GM12801 (cell line): ENCODE measurements around the gene NRSN2.

ENCODE experiments used
- TF ChIP-seq, protein P1 (sequence below): IDR thresholded peaks from one replicate; pipeline ENCODE4 v1.5.1; 2011; ENCODE audit warnings: control low read depth; ENCODE audit not compliant: insufficient read length; ENCODE audit errors: extremely low read depth

NRSN2 gene

DNA sequence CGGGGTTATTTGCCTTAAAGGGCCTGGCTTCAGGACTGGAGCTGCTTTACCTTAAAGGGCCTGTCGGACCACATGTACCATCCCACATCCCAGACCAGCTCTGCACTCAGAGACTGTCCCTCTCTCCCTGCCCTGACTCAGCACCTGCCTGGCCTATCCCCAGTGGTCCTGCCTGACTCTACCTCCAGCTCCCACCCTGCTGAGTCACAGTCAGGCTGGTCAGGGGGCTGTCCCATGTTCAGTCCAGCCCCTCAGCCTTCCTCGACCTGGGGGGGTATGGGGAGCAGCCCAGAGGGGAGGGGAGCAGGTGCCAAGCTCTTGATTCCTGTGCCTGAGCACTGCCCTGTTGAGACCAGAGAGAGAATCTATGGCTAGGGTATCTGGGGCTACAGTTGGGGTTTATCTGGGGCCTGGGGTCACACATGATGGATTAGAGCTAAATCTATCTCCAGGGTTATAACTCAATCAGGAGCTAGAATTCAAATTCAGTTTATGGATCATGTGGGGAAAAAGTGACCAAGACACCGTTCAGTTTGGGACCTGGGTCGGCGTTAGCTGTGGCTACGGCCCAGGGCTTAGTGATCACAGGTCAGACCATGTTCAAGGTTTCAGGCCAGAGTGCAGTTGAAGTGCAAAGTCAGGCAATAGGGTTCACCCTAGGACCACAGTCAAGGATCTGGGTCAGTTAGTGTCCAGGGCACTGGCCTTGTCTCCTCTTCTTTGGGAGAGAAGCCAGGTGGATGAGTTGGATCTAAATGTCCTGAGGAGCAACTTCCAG, 24.3 kb downstream of the NRSN2 start:
- TF ChIP-seq, protein P1, sequence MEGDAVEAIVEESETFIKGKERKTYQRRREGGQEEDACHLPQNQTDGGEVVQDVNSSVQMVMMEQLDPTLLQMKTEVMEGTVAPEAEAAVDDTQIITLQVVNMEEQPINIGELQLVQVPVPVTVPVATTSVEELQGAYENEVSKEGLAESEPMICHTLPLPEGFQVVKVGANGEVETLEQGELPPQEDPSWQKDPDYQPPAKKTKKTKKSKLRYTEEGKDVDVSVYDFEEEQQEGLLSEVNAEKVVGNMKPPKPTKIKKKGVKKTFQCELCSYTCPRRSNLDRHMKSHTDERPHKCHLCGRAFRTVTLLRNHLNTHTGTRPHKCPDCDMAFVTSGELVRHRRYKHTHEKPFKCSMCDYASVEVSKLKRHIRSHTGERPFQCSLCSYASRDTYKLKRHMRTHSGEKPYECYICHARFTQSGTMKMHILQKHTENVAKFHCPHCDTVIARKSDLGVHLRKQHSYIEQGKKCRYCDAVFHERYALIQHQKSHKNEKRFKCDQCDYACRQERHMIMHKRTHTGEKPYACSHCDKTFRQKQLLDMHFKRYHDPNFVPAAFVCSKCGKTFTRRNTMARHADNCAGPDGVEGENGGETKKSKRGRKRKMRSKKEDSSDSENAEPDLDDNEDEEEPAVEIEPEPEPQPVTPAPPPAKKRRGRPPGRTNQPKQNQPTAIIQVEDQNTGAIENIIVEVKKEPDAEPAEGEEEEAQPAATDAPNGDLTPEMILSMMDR: no peak

DNA sequence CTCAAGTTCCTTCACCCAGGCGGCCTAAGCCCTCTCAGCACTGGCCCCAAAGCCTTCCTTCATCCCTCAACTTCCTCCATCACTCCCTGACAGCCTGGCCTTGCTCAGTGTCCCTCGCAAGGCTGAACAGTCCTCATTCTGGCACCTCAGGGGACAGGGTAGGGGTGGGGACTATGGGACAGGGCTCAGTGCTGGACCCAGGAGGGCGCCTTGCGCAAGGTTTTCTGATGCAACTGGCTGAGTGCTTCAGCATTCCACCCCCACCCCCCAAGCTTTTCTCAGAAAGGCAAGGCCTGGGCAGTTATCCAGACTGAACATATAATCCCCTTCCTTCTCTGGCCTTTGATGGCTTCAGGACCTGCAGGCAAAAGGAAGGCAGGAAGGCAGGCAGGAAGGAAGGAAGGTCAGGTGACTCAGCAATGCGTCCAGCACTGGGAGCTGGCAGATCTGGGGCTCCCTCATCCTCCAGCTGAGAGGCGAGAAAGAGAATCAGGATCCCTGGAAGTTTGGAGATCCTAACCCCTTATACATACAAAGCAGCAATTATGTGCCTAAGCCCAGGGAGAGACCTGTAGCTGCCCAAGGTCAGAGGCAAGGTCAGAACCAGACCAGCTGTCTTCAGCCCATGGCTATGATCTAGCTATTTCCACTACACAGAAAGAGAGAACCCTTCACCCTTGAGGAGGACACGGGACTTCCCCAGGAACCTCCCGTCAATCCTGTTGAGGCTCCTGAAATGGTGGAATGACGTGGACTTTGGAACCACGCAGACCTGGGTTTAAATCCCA, 25.0 kb downstream of the NRSN2 start:
- TF ChIP-seq, protein P1: no peak

DNA sequence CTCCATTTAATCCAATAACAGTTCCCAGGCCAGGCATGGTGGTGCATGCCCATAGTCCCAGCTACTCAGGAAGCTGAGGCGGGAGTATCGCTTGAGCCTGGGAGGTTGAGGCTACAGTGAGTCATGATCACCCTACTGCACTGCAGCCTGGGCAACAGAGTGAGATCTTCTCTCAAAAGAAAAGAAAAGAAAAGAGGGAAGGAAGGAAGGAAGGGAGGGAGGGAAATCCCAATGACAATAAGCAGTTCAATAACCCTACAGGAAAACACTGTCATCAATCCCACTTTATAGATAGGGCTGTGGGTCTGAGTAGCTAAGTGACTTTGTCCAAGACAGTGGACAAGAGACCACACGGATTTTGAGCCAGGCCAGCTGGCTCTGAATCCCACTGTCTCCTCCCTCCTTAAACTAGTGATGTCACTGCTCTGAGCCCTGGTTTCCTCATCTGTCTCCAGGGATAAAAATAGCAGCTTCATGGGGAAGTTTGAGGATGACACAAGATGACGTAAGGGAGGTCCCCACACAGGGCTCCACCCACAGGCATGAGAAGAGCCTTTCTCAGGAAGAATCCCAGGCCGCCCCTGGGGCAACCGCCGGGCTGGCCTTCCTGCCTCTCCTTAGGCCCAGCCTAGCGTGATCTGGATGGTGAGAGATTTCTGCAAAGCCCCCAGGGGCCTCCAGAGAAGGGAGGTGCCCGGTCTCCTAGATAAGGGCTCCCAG, 26.4 kb downstream of the NRSN2 start:
- TF ChIP-seq, protein P1: no peak

DNA sequence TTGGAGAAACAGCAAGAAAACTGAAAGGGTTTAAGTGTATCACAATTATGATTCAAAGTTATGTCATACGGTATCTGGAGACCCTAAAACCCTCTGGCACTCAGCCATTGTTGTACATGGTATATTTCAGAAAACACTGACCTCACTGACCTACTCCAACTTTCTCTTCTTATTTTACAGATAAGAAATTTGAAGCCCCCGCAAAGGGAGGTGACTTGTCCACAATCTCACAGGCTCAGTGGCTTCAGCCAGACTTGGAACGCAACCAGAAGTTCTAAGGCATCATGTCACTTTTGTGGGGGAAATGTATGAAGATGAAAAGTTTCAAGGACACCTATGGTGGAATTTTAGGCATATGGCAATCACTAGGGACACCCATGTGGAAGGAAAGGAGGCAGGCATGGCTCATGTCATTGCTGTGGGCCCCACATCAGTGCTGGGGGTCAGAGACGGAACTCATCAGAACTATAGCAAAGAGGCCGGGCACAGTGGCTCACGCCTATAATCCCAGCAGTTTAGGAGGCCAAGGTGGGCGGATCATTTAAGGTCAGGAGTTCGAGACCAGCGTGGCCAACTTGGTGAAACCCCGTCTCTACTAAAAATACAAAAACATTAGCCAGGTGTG, 28.5 kb downstream of the NRSN2 start:
- TF ChIP-seq, protein P1: no peak

DNA sequence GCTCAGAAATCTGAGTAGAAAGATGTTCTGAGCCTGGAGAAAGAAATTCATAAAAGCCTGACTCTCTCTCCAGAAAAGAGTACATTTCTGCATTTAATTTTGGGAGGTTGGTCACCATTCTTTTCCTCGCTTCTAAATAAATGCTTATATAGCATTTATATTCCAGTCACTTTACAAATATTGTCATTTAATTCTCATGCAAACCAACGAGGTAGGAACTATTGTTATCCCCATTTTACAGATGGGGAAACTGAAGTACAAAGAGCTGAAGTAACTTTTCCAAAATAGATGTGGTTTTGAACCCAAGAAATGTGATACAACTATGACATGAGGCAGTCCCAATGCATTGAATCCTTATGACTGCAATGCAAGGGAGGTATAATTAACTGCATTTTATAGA, 29.2 kb downstream of the NRSN2 start:
- TF ChIP-seq, protein P1: no peak

DNA sequence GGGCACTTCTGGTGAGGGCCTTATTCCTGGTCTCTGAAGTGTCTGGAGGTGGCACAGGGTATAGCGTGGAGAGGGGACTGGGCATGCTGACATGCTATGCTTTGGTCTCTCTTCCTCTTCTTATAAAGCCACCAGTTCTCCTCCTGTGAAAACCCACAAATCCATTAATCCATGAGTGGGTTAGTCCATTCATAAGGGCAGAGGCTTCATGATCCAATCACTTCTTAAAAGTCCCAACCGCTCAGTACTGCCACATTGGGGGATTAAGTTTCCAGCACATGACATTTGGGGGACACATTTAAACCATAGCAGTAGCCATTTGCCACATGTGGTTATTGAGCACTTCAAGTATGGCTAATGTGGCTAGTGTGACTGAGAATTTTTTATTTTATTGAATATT, 29.8 kb downstream of the NRSN2 start:
- TF ChIP-seq, protein P1: no peak

DNA sequence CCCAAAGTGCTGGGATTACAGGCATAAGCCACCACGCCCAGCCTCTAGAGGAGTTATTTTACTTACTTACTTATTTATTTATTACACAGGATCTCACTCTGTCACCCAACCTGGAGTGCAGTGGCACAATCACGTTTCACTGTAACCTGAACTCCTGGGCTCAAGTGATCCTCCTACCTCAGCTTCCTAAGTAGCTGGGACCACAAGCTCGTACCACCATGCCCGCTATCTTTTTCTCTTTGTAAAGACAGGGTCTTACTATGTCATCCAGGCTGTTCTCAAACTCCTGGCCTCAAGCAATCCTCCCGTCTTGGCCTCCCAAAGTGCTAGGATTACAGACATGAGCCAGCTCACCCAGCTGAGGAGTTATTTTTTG, 32.0 kb downstream of the NRSN2 start:
- TF ChIP-seq, protein P1: no peak
